GM12878 (cell line): ENCODE data around the gene VIPR2. TPM values are rescaled to one million over a fixed set of nuclear protein-coding genes. Genes with fewer than 3 reads are reported as not detected.

ENCODE experiments used
- ATAC-seq: fragments of 200-7000 bp; cut with Tn5 transposase; 3 replicates; pipeline ENCODE4 v1.9.1; 2020; ENCODE audit warnings: mild to moderate bottlenecking, moderate library complexity
- BruUV-seq: library from RNA; stranded (reverse); fragments of 400-500 nt; replicated peaks from 2 replicates; lab custom pipeline; 2021; lab: Mats Ljungman, UMichigan
- CTCF ChIA-PET: fragments of 300-600 bp; sonication (Branson Sonifier 250); formaldehyde crosslinking; extraction: SDS; loops from one replicate; lab custom pipeline; 2021; ENCODE audit warnings: inconsistent platforms; lab: Yijun Ruan, JAX
- POLR2A ChIA-PET: fragments of 350-600 bp; formaldehyde crosslinking; extraction: SDS; loops from one replicate; lab custom pipeline; 2021; ENCODE audit warnings: inconsistent platforms; lab: Charles Lee
- RAD21 ChIA-PET: fragments of 300-600 bp; sonication (Branson Sonifier 250); formaldehyde crosslinking; loops from one replicate; lab custom pipeline; 2023; ENCODE audit warnings: antibody characterized with exemption; ENCODE audit not compliant: unreplicated experiment; lab: Charles Lee
- SMC1A ChIA-PET: fragments of 300-600 bp; sonication (Branson Sonifier 250); formaldehyde crosslinking; loops from one replicate; lab custom pipeline; 2023; ENCODE audit not compliant: unreplicated experiment, uncharacterized antibody; lab: Charles Lee
- DNase-seq: peaks from one replicate; pipeline ENCODE4 v3.0.0-alpha.2; 2011; ENCODE audit warnings: low read depth, low spot score
- FAIRE-seq: peaks from 3 replicates; lab custom pipeline; 2011; peaks lifted over from hg19 to GRCh38; lab: Jason Lieb, UNC
- H2AFZ ChIP-seq: 2 replicates; pipeline ENCODE4 v1.6.0; 2011; ENCODE audit warnings: low read depth, low read length, control low read depth; ENCODE audit not compliant: control insufficient read depth
- H3K27ac ChIP-seq: 2 replicates; pipeline ENCODE4 v1.5.1; 2011; ENCODE audit warnings: control low read depth; ENCODE audit not compliant: control insufficient read depth, insufficient read depth
- H3K27me3 ChIP-seq, 2 experiments: replicated peaks in 1 of 2; 2 replicates each; pipeline versions ENCODE4 v1.6.0 to v1.6.1; 2011; ENCODE audit warnings: low read length in 1 of 2; ENCODE audit not compliant: control insufficient read depth in 2 of 2, insufficient read depth in 2 of 2
- H3K36me3 ChIP-seq, 2 experiments: 2 replicates each; pipeline ENCODE4 v1.5.1; 2011; ENCODE audit warnings: low read length in 1 of 2; ENCODE audit not compliant: control insufficient read depth in 2 of 2, insufficient read depth in 2 of 2
- H3K4me1 ChIP-seq: 2 replicates; pipeline ENCODE4 v1.6.1; 2011; ENCODE audit warnings: mild to moderate bottlenecking, low read length, moderate library complexity, mixed read lengths; ENCODE audit not compliant: control insufficient read depth, insufficient read depth
- H3K4me2 ChIP-seq: 2 replicates; pipeline ENCODE4 v1.6.0; 2011; ENCODE audit warnings: control low read depth; ENCODE audit not compliant: control insufficient read depth, insufficient read depth
- H3K4me3 ChIP-seq: fragments of 200-600 bp; sonication (generic); 2 replicates; pipeline ENCODE4 v1.5.1; 2016
- H3K79me2 ChIP-seq: 2 replicates; pipeline ENCODE4 v1.6.0; 2011; ENCODE audit warnings: low read length; ENCODE audit not compliant: control insufficient read depth, insufficient read depth
- H3K9ac ChIP-seq: 2 replicates; pipeline ENCODE4 v1.8.0; 2011; ENCODE audit warnings: low read length, control low read depth, mixed read lengths; ENCODE audit not compliant: control insufficient read depth, insufficient read depth
- H3K9me3 ChIP-seq: replicated peaks from 3 replicates; pipeline ENCODE4 v1.5.1; 2011; ENCODE audit warnings: mild to moderate bottlenecking, low read length; ENCODE audit not compliant: control insufficient read depth, insufficient read depth
- H4K20me1 ChIP-seq: 2 replicates; pipeline ENCODE4 v1.6.0; 2011; ENCODE audit not compliant: control insufficient read depth, insufficient read depth
- BACH1 ChIP-seq: fragments of 450-650 bp; IDR thresholded peaks from 2 replicates; pipeline ENCODE4 v1.6.1; 2017; ENCODE audit warnings: mild to moderate bottlenecking, borderline replicate concordance
- EGR1 ChIP-seq, 2 experiments: IDR thresholded peaks; 1 replicate in 1 of 2; 2 replicates in 1 of 2; pipeline ENCODE4 v1.6.1; 2011 to 2012; ENCODE audit warnings: low read depth in 2 of 2, low read length in 2 of 2, borderline replicate concordance in 1 of 2, mild to moderate bottlenecking in 1 of 2, moderate library complexity in 1 of 2
- FOS ChIP-seq: IDR thresholded peaks from 3 replicates; pipeline ENCODE4 v1.6.1; 2011; ENCODE audit warnings: borderline replicate concordance; ENCODE audit not compliant: insufficient read length; ENCODE audit errors: extremely low read depth
- FOXM1 ChIP-seq: IDR thresholded peaks from 2 replicates; pipeline ENCODE4 v1.6.1; 2012; ENCODE audit warnings: low read depth, mild to moderate bottlenecking, inconsistent platforms, low read length, moderate library complexity
- NFIC ChIP-seq: IDR thresholded peaks from 2 replicates; pipeline ENCODE4 v1.6.1; 2012; ENCODE audit warnings: low read depth, mild to moderate bottlenecking, inconsistent platforms, low read length, moderate library complexity
- NFYB ChIP-seq: IDR thresholded peaks from 2 replicates; pipeline ENCODE4 v1.6.1; 2011; ENCODE audit warnings: low read depth, mild to moderate bottlenecking, low read length, improper control_type of control experiment, moderate library complexity; ENCODE audit not compliant: insufficient read depth
- PAX8 ChIP-seq: fragments of 450-650 bp; IDR thresholded peaks from 2 replicates; pipeline ENCODE4 v1.6.1; 2017; ENCODE audit warnings: mild to moderate bottlenecking, moderate library complexity
- POU2F2 ChIP-seq: IDR thresholded peaks from 3 replicates; pipeline ENCODE4 v1.6.1; 2011; ENCODE audit warnings: low read depth, mild to moderate bottlenecking, low read length, borderline replicate concordance
- SMAD1 ChIP-seq: fragments of 450-650 bp; IDR thresholded peaks from 2 replicates; pipeline ENCODE4 v1.6.1; 2018; ENCODE audit warnings: mild to moderate bottlenecking, low read depth; ENCODE audit not compliant: partially characterized antibody
- SMAD5 ChIP-seq: IDR thresholded peaks from 2 replicates; pipeline ENCODE4 v1.6.1; 2016; ENCODE audit warnings: antibody characterized with exemption, low read depth
- ZNF274 ChIP-seq: IDR thresholded peaks from one replicate; pipeline ENCODE4 v1.8.0; 2011; ENCODE audit not compliant: insufficient read length, insufficient read depth
- ZNF384 ChIP-seq: IDR thresholded peaks from 2 replicates; pipeline ENCODE4 v1.6.1; 2012; ENCODE audit warnings: low read depth, mild to moderate bottlenecking, low read length, improper control_type of control experiment, borderline replicate concordance
- WGBS: methylation state at CpG from one replicate; pipeline ENCODE4 v1.1.6; 2016; ENCODE audit warnings: low lambda C conversion rate; ENCODE audit not compliant: insufficient replicate concordance, insufficient coverage; ENCODE audit errors: missing lambda C conversion rate; 5-methylcytosine and 5-hydroxymethylcytosine counted together
- in situ Hi-C: fragments of 300-500 bp; cut with MboI; formaldehyde crosslinking; loops from 9 replicates; pipeline ENCODE4 v1.14.3; 2018; ENCODE audit warnings: mixed read lengths
- intact Hi-C: fragments of 100-400 bp; cut with micrococcal nuclease; formaldehyde crosslinking; loops from one replicate; pipeline ENCODE4 v1.14.2; 2022; ENCODE audit not compliant: unreplicated experiment
- polyA plus RNA-seq, 11 experiments: library from polyadenylated mRNA; depleted of rRNA in 4 of 11; unstranded in 6 of 11; stranded (reverse) in 5 of 11; fragments of >200 nt; fragmentation: Nextera tagmentation in 4 of 11; fragmentation: Illumina TruSeq in 1 of 11; extraction: Ambion mirVana in 4 of 11; extraction: Trizol in 1 of 11; gene quantifications; 1 replicate in 1 of 11; 2 replicates in 10 of 11; pipeline versions ENCODE4 v1.2.1 to v1.2.3, GENCODE V29; 2011 to 2016; ENCODE audit warnings: inconsistent platforms in 2 of 11, missing spikeins in 2 of 11, low read depth in 1 of 11
- total RNA-seq, 4 experiments: library from RNA; depleted of rRNA in 3 of 4; stranded (reverse); fragments of >200 nt in 3 of 4; fragmentation: Illumina TruSeq in 1 of 4; extraction: Trizol in 1 of 4; gene quantifications; 2 replicates each; pipeline versions ENCODE4 v1.2.1 to v1.2.3, GENCODE V29; 2013 to 2021
- TF ChIP-seq, protein P1 (sequence below): IDR thresholded peaks from 2 replicates; pipeline ENCODE4 v1.6.1; 2012; ENCODE audit warnings: low read depth, low read length, improper control_type of control experiment
- TF ChIP-seq, protein P2 (sequence below): fragments of 450-650 bp; IDR thresholded peaks from 2 replicates; pipeline ENCODE4 v1.6.1; 2017; ENCODE audit warnings: borderline replicate concordance
- TF ChIP-seq, protein P3 (sequence below): IDR thresholded peaks from 2 replicates; pipeline ENCODE4 v1.6.1; 2011; ENCODE audit warnings: borderline replicate concordance, low read depth, mild to moderate bottlenecking, moderate library complexity, mixed read lengths, low read length; ENCODE audit not compliant: insufficient read depth; ENCODE audit errors: extremely low read length
- TF ChIP-seq, protein P4 (sequence below): fragments of 150-350 bp; IDR thresholded peaks from 2 replicates; pipeline ENCODE4 v1.6.1; 2016; ENCODE audit warnings: low read depth, low read length
- TF ChIP-seq, protein P5 (sequence below): fragments of 450-650 bp; IDR thresholded peaks from 2 replicates; pipeline ENCODE4 v1.6.1; 2014; ENCODE audit warnings: mild to moderate bottlenecking

Gene VIPR2
- total and polyA plus RNA-seq, 10 of the 15 experiments (the other 5 are each of a cell fraction or from before 2014, with no cell fraction given), result not detected

DNA sequence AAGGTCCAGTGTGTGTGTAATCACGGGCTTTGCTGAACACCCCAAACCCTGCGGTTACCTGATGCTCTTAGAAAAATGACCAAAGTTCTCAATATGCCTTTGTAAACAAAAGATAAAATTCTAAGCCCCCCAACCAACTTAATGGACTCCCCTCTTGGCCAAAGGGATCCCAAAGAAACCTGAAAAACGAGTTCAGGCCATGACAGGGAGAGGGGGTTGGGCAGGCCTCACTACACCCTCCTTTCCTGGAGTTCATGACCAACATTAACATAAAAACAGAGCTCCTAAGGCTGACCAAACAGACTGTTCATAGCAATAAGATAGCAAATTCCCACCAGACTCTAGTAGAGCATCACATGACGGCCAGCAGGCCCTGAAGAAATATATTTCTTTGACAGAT is 3.0 kb upstream of the VIPR2 start:
- BruUV-seq, result no TSS peak
- H3K36me3 ChIP-seq, result no peaks in the 10 kb centered on the region
- ChIA-PET SMC1A (no interaction called here), RAD21 (no interaction called here), CTCF (interaction anchor here (0.8 kb wide), 1 partner anchor 14 kb away, joined by 3 read pairs; no protein-coding TSS in a partner anchor), POLR2A (no interaction called here)
- H3K27me3 ChIP-seq, result no peaks in the 10 kb centered on the region
- no peaks in the 10 kb centered on the region for H3K79me2 ChIP-seq
- no peak overlapping the region for H3K27ac ChIP-seq
- no peak for FAIRE-seq
- H2AFZ ChIP-seq, result no peak overlapping the region
- H3K9ac ChIP-seq, result no peak overlapping the region
- no peak overlapping the region for H3K4me3 ChIP-seq
- WGBS, result 22% methylated on average over 4 of the region's 4 CpGs
- intact Hi-C loops (no loop called here), in situ Hi-C loops (no loop called here)
- no peak for ATAC-seq
- H4K20me1 ChIP-seq, result no peaks in the 10 kb centered on the region
- no peak for DNase-seq
- H3K4me2 ChIP-seq, result no peak overlapping the region
- no peaks in the 10 kb centered on the region for H3K4me1 ChIP-seq
- H3K9me3 ChIP-seq, result no peaks in the 10 kb centered on the region; the same call in 2 of the 3 replicates
- TF ChIP-seq, protein P1, sequence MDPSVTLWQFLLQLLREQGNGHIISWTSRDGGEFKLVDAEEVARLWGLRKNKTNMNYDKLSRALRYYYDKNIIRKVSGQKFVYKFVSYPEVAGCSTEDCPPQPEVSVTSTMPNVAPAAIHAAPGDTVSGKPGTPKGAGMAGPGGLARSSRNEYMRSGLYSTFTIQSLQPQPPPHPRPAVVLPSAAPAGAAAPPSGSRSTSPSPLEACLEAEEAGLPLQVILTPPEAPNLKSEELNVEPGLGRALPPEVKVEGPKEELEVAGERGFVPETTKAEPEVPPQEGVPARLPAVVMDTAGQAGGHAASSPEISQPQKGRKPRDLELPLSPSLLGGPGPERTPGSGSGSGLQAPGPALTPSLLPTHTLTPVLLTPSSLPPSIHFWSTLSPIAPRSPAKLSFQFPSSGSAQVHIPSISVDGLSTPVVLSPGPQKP, result no peak
- TF ChIP-seq, protein P2, sequence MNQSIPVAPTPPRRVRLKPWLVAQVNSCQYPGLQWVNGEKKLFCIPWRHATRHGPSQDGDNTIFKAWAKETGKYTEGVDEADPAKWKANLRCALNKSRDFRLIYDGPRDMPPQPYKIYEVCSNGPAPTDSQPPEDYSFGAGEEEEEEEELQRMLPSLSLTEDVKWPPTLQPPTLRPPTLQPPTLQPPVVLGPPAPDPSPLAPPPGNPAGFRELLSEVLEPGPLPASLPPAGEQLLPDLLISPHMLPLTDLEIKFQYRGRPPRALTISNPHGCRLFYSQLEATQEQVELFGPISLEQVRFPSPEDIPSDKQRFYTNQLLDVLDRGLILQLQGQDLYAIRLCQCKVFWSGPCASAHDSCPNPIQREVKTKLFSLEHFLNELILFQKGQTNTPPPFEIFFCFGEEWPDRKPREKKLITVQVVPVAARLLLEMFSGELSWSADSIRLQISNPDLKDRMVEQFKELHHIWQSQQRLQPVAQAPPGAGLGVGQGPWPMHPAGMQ, result no peak
- TF ChIP-seq, protein P3, sequence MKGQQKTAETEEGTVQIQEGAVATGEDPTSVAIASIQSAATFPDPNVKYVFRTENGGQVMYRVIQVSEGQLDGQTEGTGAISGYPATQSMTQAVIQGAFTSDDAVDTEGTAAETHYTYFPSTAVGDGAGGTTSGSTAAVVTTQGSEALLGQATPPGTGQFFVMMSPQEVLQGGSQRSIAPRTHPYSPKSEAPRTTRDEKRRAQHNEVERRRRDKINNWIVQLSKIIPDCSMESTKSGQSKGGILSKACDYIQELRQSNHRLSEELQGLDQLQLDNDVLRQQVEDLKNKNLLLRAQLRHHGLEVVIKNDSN, result no peak
- TF ChIP-seq SMAD1, result no peak
- no peak for TF ChIP-seq PAX8
- TF ChIP-seq ZNF384, result no peak
- TF ChIP-seq ZNF274, result no peak
- TF ChIP-seq, protein P4, sequence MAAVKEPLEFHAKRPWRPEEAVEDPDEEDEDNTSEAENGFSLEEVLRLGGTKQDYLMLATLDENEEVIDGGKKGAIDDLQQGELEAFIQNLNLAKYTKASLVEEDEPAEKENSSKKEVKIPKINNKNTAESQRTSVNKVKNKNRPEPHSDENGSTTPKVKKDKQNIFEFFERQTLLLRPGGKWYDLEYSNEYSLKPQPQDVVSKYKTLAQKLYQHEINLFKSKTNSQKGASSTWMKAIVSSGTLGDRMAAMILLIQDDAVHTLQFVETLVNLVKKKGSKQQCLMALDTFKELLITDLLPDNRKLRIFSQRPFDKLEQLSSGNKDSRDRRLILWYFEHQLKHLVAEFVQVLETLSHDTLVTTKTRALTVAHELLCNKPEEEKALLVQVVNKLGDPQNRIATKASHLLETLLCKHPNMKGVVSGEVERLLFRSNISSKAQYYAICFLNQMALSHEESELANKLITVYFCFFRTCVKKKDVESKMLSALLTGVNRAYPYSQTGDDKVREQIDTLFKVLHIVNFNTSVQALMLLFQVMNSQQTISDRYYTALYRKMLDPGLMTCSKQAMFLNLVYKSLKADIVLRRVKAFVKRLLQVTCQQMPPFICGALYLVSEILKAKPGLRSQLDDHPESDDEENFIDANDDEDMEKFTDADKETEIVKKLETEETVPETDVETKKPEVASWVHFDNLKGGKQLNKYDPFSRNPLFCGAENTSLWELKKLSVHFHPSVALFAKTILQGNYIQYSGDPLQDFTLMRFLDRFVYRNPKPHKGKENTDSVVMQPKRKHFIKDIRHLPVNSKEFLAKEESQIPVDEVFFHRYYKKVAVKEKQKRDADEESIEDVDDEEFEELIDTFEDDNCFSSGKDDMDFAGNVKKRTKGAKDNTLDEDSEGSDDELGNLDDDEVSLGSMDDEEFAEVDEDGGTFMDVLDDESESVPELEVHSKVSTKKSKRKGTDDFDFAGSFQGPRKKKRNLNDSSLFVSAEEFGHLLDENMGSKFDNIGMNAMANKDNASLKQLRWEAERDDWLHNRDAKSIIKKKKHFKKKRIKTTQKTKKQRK, result no peak
- TF ChIP-seq BACH1, result no peak
- no peak for TF ChIP-seq FOS
- no peak for TF ChIP-seq NFYB
- TF ChIP-seq SMAD5, result no peak
- TF ChIP-seq POU2F2, result no peak
- TF ChIP-seq NFIC, result no peak
- TF ChIP-seq, protein P5, sequence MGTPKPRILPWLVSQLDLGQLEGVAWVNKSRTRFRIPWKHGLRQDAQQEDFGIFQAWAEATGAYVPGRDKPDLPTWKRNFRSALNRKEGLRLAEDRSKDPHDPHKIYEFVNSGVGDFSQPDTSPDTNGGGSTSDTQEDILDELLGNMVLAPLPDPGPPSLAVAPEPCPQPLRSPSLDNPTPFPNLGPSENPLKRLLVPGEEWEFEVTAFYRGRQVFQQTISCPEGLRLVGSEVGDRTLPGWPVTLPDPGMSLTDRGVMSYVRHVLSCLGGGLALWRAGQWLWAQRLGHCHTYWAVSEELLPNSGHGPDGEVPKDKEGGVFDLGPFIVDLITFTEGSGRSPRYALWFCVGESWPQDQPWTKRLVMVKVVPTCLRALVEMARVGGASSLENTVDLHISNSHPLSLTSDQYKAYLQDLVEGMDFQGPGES, result no peak
- TF ChIP-seq FOXM1, result no peak
- no peak for TF ChIP-seq EGR1 (IDR thresholded peaks at IDR 0.05; ENCODE audit: borderline replicate concordance in 1 of 2, low read depth in 2 of 2, low read length in 2 of 2)
